Spleen (tissue), 11 donors: Measurements from ENCODE around the gene TCEA2. TPM values are rescaled to one million over a fixed set of nuclear protein-coding genes. Genes with fewer than 3 reads are reported as not detected.

Experiments used
- DNase-seq: peaks from one replicate; pipeline ENCODE4 v3.0.0-alpha.2; 2020
- H3K27ac ChIP-seq, 8 donors: fragments of 200-600 bp; sonication (generic) in 7 of 8; 1 replicate in 4 of 8; 2 replicates in 4 of 8; pipeline versions ENCODE4 v1.5.0 to v1.8.0; 2016 to 2021; ENCODE audit warnings: inconsistent platforms in 4 of 8, mild to moderate bottlenecking in 4 of 8, moderate library complexity in 1 of 8
- H3K27me3 ChIP-seq, 7 donors: fragments of 200-600 bp; sonication (generic) in 6 of 7; replicated peaks in 1 of 7; 1 replicate in 4 of 7; 2 replicates in 3 of 7; pipeline versions ENCODE4 v1.5.0 to v1.8.0; 2016 to 2021; ENCODE audit warnings: inconsistent platforms in 3 of 7, mild to moderate bottlenecking in 1 of 7
- H3K36me3 ChIP-seq, 6 donors: fragments of 200-600 bp; sonication (generic) in 5 of 6; 1 replicate in 4 of 6; 2 replicates in 2 of 6; pipeline versions ENCODE4 v1.5.0 to v1.8.0; 2016 to 2021; ENCODE audit warnings: inconsistent platforms in 2 of 6
- H3K4me1 ChIP-seq, 6 donors: fragments of 200-600 bp; sonication (generic) in 5 of 6; 1 replicate in 3 of 6; 2 replicates in 3 of 6; pipeline versions ENCODE4 v1.5.0 to v1.8.0; 2016 to 2021; ENCODE audit warnings: inconsistent platforms in 3 of 6
- H3K4me3 ChIP-seq, 8 donors: fragments of 200-600 bp; sonication (generic) in 7 of 8; 1 replicate in 4 of 8; 2 replicates in 4 of 8; pipeline versions ENCODE4 v1.5.0 to v1.8.0; 2016 to 2021; ENCODE audit warnings: inconsistent platforms in 4 of 8, mild to moderate bottlenecking in 4 of 8, moderate library complexity in 2 of 8
- H3K9me3 ChIP-seq, 8 donors: fragments of 200-600 bp; sonication (generic) in 7 of 8; 1 replicate in 4 of 8; 2 replicates in 4 of 8; pipeline versions ENCODE4 v1.5.0 to v1.8.0; 2016 to 2021; ENCODE audit warnings: inconsistent platforms in 4 of 8
- CTCF ChIP-seq, 11 experiments: fragments of 200-600 bp in 7 of 11; fragments of 450-650 bp in 4 of 11; sonication (generic) in 4 of 11; IDR thresholded peaks in 8 of 11; conservative IDR thresholded peaks in 3 of 11; 1 replicate in 7 of 11; 2 replicates in 4 of 11; pipeline versions ENCODE4 v1.4.0 to v1.8.0; 2016 to 2021; ENCODE audit warnings: antibody characterized with exemption in 11 of 11, inconsistent platforms in 4 of 11, mild to moderate bottlenecking in 1 of 11
- POLR2A ChIP-seq, 3 donors: fragments of 450-650 bp; IDR thresholded peaks; one replicate each; pipeline ENCODE4 v1.5.1; 2017; ENCODE audit warnings: antibody characterized with exemption in 3 of 3, mild to moderate bottlenecking in 1 of 3
- POLR2AphosphoS5 ChIP-seq, 3 donors: sonication (generic); formaldehyde crosslinking; IDR thresholded peaks; one replicate each; pipeline ENCODE4 v1.5.1; 2017; ENCODE audit warnings: antibody characterized with exemption in 3 of 3
- WGBS, 5 donors: extraction: QIAGEN DNeasy Blood & Tissue Kit in 3 of 5; methylation state at CpG; one replicate each; pipeline versions ENCODE4 v1.1.5 to v1.1.7; 2013 to 2018; 5-methylcytosine and 5-hydroxymethylcytosine counted together
- intact Hi-C: fragments of 100-400 bp; cut with DNase I; formaldehyde crosslinking; loops from one replicate; pipeline ENCODE4 v1.15.0; 2023; ENCODE audit warnings: low total_unique reads
- polyA plus RNA-seq, 3 donors: library from polyadenylated mRNA; stranded (reverse); fragments of 200-250 nt; gene quantifications; one replicate each; pipeline ENCODE4 v1.2.1, GENCODE V29; 2013
- total RNA-seq, 7 donors: library from RNA; depleted of rRNA in 3 of 7; stranded (reverse); fragments of >200 nt in 3 of 7; fragmentation: NEBNext Ultra II Directional in 4 of 7; extraction: Animal tissue kit (Norgen Biotek cat#: 25700) in 4 of 7; gene quantifications; one replicate each; pipeline versions ENCODE4 v1.1.0 to v1.2.1, GENCODE V29; 2016 to 2021
- donor health status: healthy with polysubstance abuse.
- donor health status: DM: no; HTN: no; CAD: no; lungs with moderate emphysema.
- donor health status: DM: no; HTN: no; CAD: no.
- donor health status: Bipolar disorder and iron deficiency.
- donor health status: healthy.
- donor health status: DM: no; HTN: no; CAD: no.
- donor health status: DM: yes; HTN: yes; CAD: no.

The TCEA2 gene
- total and polyA plus RNA-seq, 10 donors, result 18.6 to 60.8 (median 43.2) TPM

DNA sequence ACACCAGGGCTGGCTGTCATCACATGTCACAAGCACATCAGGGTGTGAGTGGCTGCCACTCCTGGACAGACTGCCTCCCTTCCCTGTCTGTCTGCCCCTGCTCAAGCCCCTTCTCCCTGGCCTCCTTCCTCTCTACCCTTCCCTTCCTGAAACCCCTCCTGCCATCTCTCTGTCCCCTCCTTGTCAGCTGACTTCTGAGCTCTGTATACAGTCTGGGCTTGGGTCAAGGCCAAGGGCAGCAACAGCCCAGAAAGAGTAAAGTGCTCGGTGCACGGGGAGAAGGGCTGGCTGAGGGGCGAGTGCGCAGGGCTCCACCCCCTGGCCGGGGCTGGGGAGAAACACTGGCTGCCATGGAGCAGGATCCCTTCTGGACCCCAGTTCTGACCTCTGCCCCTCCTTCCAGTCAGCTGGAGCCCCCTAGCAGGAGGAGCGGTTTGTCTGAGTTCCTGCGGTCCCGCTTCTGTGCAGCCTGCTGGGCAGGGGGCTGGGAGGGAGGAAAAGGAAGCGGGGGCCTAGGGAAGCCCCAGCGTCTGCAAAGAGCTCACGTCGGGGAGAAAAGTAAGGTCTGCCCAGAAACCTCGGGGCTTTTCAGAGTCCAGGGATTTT lies 19.2 kb downstream of the TCEA2 start:
- intact Hi-C loops, result loop anchor here (5.0 kb wide), 1 partner anchor 40 kb away; no protein-coding TSS in a partner anchor
- TF ChIP-seq CTCF (IDR thresholded peaks at IDR 0.05 in 8 of 11, conservative IDR thresholded peaks at IDR 0.05 in 3 of 11) (no peak), POLR2A (IDR thresholded peaks at IDR 0.05) (no peak), POLR2AphosphoS5 (IDR thresholded peaks at IDR 0.05) (peak in 1 of 3 donors; percentile 12)
- DNase-seq, result no peak
- H3K4me3 ChIP-seq, result peak overlapping the region in 1 of 8 donors; percentile 88
- peak overlapping the region in 4 of 8 donors; percentile 7 to 97 (median 62) for H3K27ac ChIP-seq
- WGBS, 5 donors, result 13 to 23% (median 15%) methylated on average over 13 of the region's 13 CpGs
- peaks cover 0 to 4% (median 0%) of the 10 kb centered on the region in 6 donors for H3K36me3 ChIP-seq
- H3K9me3 ChIP-seq, result peaks cover 0 to 4% (median 0%) of the 10 kb centered on the region in 8 donors
- H3K4me1 ChIP-seq, result peaks cover 18 to 72% (median 67%) of the 10 kb centered on the region in 6 donors
- H3K27me3 ChIP-seq, result peaks cover 0 to 33% (median 17%) of the 10 kb centered on the region in 7 donors

DNA sequence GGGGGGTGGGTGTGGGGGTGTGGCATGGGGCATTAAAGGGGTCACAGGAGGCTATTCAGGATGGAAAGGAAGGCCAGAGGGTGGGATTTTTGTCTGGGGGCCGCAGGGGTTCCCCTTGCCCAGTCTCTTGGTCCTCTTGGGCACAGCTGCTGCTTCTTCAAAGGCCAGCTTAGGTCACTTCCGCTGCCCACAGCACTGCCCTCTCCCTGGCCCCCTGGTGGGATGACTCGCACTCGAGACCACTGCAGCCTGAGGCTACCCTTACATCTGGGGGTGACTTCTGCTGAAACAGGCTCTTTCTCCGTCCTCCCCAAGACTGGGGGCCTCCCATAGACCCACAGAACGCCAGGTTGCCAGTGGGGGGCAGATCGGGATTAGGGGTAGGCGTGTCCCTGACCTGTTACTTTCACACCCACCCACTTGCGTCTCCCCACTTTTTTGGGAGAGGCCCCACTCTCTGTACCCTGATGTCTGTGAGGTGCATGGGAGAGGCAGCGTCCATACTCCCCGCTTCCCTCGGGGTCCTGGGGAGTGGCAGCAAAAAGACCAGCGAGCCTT lies 19.9 kb downstream of the TCEA2 start:
- intact Hi-C loops, result loop anchor here (5.0 kb wide), 1 partner anchor 39 kb away; no protein-coding TSS in a partner anchor
- peaks cover 0 to 8% (median 5%) of the 10 kb centered on the region in 8 donors for H3K9me3 ChIP-seq
- peaks cover 13 to 65% (median 61%) of the 10 kb centered on the region in 6 donors for H3K4me1 ChIP-seq
- DNase-seq, result no peak
- peaks cover 0 to 33% (median 17%) of the 10 kb centered on the region in 7 donors for H3K27me3 ChIP-seq
- H3K4me3 ChIP-seq, result peak overlapping the region; percentile 22 to 88 (median 60)
- 10 to 16% (median 11%) methylated on average over 12 to 13 of the region's 13 CpGs for WGBS, 5 donors
- peak overlapping the region in 3 of 8 donors; percentile 47 to 93 (median 62) for H3K27ac ChIP-seq
- H3K36me3 ChIP-seq, result no peaks in the 10 kb centered on the region
- TF ChIP-seq POLR2AphosphoS5 (IDR thresholded peaks at IDR 0.05), result no peak
- no peak for TF ChIP-seq CTCF (IDR thresholded peaks at IDR 0.05 in 8 of 11, conservative IDR thresholded peaks at IDR 0.05 in 3 of 11)
- TF ChIP-seq POLR2A (IDR thresholded peaks at IDR 0.05), result no peak

- Histone ChIP-seq H3K27me3 (peaks cover 0 to 33% (median 17%) of the 10 kb centered on the region in 7 donors), H3K4me1 (peaks cover 11 to 60% (median 56%) of the 10 kb centered on the region in 6 donors), H3K36me3 (no peaks in the 10 kb centered on the region), H3K4me3 (peak overlapping the region; percentile 22 to 88 (median 60)), H3K9me3 (peaks cover 0 to 9% (median 5%) of the 10 kb centered on the region in 8 donors), H3K27ac (peak overlapping the region in 3 of 8 donors; percentile 47 to 93 (median 62))
- TF ChIP-seq POLR2A (IDR thresholded peaks at IDR 0.05) (no peak), CTCF (IDR thresholded peaks at IDR 0.05 in 8 of 11, conservative IDR thresholded peaks at IDR 0.05 in 3 of 11) (peak; percentile 14 to 85 (median 69)), POLR2AphosphoS5 (IDR thresholded peaks at IDR 0.05) (peak in 2 of 3 donors; percentile 47 to 70)
- intact Hi-C loops, result loop anchor here (5.0 kb wide), 1 partner anchor 39 kb away; no protein-coding TSS in a partner anchor
- WGBS, 5 donors, result 0 to 1% (median 0%) methylated on average over 12 to 52 of the region's 52 CpGs
- DNase-seq, result peak; percentile 97
Measured at GRCh38 chr20:64083378-64083803, 20.4 kb downstream of the TCEA2 start.
